Fibroblast of lung (primary cell): ENCODE data around the gene NACAD.

ENCODE experiments used
- EZH2 ChIP-seq: IDR thresholded peaks from 2 replicates; pipeline ENCODE4 v1.5.1; 2012; ENCODE audit warnings: low read length, control low read depth, mild to moderate bottlenecking; ENCODE audit errors: missing control alignments
- TF ChIP-seq, protein P1 (sequence below), 2 donors: IDR thresholded peaks in 1 of 2; conservative IDR thresholded peaks in 1 of 2; 1 replicate in 1 of 2; 2 replicates in 1 of 2; pipeline ENCODE4 v1.5.1; 2011 to 2012; ENCODE audit warnings: low read length in 2 of 2, control low read depth in 1 of 2, inconsistent platforms in 1 of 2, low read depth in 1 of 2, mild to moderate bottlenecking in 1 of 2

- TF ChIP-seq, protein P1, sequence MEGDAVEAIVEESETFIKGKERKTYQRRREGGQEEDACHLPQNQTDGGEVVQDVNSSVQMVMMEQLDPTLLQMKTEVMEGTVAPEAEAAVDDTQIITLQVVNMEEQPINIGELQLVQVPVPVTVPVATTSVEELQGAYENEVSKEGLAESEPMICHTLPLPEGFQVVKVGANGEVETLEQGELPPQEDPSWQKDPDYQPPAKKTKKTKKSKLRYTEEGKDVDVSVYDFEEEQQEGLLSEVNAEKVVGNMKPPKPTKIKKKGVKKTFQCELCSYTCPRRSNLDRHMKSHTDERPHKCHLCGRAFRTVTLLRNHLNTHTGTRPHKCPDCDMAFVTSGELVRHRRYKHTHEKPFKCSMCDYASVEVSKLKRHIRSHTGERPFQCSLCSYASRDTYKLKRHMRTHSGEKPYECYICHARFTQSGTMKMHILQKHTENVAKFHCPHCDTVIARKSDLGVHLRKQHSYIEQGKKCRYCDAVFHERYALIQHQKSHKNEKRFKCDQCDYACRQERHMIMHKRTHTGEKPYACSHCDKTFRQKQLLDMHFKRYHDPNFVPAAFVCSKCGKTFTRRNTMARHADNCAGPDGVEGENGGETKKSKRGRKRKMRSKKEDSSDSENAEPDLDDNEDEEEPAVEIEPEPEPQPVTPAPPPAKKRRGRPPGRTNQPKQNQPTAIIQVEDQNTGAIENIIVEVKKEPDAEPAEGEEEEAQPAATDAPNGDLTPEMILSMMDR (conservative IDR thresholded peaks at IDR 0.05 in 1 of 2, IDR thresholded peaks at IDR 0.05 in 1 of 2; ENCODE audit: low read depth in 1 of 2, low read length in 2 of 2): no peak
- no peak for TF ChIP-seq EZH2
These were observed 16.4 kb downstream of the NACAD start for GRCh38 chr7:45072131-45073030.
